ENCODE measurements around the gene IL1RL2.

The IL1RL2 gene

DNA sequence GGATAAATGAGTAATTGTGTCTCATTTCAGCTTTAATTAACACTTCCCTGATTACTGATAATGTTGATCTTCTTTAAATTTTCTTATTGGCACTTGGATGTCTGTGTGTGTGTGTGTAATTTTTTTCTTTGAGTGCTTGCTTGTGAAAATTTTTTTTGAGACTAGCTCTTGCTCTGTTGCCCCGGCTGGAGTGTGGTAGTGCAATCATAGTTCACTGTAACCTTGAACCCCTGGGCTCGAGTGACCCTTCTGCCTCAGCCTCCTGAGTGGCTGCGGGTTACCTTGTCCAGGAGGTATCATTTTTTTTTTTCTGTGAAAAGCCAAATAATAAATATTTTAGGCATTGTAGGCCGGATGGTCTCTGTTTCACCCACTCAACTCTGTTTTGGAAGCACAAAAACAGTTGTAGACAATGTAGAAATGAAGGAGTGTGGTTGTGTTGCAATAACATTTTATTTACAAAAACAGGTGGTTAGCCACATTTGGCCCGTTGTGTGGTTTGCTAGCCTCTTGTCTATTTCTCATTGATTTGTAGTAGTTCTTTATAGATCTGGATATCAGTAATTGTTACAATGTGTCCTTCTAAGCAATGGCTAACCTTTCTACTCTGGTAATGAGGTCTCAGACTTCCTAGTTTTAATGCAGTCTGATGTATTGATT, 7.9 kb downstream of the IL1RL2 start:
- no peak for DNase-seq (ENCODE audit: low read depth)

DNA sequence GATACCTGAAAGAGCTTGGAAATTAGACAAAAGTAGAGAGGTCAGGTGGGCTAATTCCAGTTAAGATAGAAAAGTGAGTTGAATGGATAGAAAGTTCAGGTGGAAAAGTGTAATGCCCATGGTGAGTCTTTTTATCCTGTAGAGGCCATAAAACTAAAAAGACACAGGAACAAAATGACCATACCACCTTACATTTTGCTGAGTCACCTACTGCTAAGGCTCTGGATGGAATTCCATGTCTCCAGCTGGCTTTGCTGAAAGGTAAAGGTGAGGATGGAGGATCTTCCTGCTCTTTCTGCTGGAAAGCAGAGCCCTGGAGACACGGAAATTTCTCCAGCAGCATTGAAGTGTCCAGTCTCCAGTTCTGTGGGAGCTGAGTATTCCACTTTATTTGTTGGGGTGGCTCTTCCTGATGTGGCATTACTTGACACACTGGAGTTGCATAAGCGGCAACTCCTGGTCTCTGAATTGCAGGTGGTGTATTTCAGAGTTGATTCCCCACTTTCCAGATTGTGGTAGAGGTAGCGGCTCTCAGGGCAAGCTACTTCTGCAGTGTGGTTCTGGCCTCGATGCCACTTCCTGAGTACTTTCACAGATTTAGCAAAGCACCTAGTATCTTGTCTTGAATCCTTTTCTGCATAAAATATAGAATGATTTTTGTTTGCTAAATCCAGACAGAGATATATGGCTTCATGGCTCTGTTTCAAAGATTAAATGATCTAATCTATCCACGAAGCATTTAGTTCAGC, 10.7 kb downstream of the IL1RL2 start:
- no peak for DNase-seq (ENCODE audit: low read depth)

DNA sequence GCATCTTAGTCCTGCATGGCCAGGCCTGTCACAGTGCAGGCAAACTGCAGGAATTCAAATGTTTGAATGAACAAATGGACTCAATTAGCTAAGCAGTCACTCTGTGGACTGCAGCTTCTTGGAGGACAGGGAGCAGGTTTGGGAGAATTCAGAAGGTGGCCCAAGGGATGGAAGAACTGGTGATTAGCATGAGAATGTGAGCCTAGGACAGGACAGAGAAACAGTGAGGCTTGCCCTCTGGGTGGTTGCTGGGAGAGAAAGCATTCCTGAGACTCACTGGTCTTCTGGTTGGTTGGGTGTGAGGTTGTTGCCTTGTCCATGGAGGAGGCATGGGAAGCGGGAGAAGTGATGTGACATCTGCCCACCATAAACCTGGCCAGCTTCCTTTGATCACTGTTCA, 13.7 kb downstream of the IL1RL2 start:
- no peak for DNase-seq (ENCODE audit: low read depth)

DNA sequence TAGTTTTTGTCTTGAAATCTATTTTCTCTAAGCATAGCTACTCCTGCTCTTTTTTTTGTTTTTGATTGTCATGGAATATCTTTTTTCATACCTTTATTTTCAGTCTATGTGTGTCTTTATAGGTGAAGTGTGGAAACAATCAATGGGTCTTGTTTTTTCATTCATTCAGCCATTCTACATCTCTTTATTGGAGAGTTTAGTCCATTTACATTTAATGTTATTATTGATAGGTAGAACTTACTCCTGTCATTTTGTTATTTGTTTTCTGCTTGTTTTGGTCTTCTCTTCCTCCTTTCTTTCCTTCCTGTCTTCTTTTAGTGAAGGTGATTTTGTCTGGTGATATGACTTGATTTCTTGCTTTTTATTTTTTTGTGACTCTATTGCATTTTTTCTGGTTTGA, 17.8 kb downstream of the IL1RL2 start:
- DNase-seq (ENCODE audit: low read depth), result no peak

DNA sequence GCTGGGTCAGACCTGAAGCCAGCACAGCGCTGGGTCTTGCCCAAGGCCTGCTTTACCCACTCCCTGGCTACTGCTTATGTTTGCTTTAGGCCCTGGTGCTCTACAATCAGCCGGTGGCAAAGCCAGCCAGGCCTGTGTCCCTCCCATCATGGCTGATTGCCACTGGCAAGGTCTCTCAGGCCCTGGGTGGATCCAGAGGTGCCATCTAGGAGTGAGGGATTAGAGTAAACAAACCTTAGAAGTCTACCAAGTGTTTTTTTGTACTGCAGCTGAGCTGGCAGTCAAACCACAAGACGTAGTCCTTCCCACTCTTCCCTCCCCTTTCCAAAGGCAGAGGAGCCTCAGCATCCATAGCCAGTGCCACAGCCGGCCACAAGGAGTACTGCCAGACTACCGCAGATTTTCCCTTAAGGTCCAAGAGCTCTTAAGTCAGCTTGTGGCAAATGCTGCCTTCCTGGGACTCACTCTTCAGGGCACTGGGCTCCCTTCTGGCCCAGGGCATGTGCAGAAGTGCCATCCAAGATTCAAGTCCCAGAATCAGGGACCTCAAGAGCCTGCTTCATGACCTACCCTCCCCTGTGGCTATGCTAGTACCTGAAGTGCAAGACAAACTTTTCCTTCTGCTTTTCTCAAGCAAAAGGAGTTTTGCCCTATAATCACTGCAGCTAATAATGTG, 20.0 kb downstream of the IL1RL2 start:
- no peak for DNase-seq (ENCODE audit: low read depth)

DNA sequence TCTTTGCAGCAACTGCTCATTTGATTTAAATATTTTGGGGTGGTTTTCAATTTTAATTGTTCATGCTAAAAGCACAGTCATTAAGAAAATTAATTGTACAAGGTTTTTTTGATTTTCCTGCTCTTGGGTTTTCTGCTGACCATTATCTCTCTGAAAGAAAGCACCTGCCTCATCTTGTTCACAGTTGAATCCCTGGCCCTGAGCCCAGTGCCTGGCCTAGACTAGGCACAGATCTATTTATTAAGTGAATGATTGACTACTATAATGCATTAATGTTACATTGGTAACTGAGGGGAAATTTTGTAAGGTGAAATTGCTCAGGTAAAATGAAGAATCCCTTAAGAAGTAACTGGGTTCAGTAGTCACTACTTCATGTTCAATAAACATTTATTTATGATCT, 22.0 kb downstream of the IL1RL2 start:
- no peak for DNase-seq (ENCODE audit: low read depth)

DNA sequence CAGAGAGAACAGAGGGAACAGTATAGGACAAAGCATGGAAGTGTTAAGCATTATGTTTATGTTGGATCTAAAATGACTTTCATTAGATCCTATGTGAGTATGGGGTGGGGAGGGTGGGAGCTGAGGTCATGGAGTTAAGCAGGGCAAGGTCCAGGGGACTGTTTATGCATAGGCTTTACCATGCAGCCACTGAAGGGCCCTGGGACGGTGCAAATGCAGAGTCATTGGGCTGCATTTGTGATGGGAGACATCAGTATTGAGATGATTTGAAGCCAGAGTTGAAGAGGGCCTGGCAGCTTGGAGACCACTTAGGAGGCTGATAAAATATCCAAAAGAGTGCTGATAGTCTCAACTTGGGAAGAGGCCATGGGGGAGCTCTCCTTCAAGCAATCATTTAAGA, 22.7 kb downstream of the IL1RL2 start:
- DNase-seq (ENCODE audit: low read depth), result no peak

DNA sequence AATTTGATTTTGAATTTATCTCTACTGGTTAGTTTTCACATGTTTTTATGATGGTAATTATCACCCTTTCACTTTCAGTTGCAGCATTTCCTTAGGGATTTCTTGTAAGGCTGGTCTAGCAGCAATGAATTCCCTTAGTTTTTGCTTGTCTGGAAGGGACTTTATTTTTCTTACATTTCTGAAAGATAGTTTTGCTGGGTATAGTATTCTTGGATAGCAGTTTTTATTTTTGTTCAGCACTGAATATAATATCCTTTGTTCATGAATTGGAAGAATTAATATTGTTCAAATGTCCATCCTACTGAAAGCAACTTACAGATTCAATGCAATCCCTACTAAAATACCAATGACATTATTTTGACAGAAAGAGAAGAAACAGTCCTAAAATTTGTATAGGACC, 30.2 kb downstream of the IL1RL2 start:
- DNase-seq (ENCODE audit: low read depth), result no peak

DNA sequence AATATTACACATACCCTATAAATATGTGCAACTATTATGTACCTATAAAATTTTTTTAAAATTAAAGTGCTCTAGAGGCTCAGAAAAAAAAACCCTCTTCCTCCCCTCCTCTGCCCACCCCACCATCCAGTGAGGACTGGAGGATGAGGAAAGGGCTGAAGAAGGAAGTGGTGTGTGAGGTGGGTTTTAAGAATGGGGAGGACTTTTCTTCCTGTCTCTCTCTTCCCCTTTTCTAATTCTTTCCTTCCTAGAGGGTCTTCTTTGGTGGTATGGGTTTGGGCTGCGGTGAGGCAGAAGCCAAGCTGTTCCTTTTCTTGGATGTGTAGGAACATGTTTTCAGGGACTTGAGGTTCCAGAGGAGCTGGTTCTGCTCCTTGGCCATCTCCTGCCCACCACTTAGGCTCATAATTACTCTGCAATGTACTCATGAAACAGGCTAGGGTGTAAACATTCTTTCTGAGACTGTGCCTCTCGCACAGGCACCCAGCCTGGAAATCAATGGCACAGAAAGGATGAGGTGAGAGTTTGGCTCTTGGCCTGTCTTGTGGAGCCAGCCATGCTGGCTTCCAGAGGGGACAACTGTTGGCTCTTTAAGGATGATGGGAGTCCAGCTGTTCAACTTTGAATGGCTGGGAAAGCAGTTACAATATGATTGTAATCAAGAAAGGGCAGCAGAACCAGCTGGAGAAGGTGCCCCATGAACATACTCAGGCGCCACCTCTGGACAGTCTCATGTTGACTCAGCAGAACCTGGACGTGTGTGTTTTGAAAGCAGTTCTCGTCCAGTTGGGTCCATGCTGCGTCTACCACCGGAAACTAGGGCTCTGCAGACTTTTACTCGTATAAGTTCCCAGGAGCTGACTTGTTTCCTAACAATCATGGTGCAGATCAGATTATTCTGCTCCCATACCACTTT, 38.3 kb downstream of the IL1RL2 start:
- DNase-seq (ENCODE audit: low read depth), result no peak

DNA sequence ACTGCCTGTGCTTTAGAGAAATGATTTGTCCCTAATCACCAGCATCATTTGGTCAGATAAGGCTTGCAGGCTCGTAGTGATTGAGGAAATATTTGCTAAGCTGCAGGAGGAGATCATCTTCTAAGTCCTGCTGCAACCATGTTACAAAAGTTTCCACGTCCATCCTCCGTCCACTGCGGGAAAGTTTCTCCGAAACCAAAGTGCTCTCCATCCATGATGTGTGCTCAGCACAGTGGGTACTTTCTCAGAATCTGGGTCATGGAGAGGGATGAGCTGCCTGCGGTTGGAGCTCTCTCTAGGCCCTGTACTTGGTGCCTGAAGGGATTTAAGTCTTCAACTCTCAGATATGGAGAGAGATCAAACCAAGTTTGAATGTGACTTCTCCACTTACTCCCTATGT, 39.3 kb downstream of the IL1RL2 start:
- DNase-seq (ENCODE audit: low read depth), result no peak

DNA sequence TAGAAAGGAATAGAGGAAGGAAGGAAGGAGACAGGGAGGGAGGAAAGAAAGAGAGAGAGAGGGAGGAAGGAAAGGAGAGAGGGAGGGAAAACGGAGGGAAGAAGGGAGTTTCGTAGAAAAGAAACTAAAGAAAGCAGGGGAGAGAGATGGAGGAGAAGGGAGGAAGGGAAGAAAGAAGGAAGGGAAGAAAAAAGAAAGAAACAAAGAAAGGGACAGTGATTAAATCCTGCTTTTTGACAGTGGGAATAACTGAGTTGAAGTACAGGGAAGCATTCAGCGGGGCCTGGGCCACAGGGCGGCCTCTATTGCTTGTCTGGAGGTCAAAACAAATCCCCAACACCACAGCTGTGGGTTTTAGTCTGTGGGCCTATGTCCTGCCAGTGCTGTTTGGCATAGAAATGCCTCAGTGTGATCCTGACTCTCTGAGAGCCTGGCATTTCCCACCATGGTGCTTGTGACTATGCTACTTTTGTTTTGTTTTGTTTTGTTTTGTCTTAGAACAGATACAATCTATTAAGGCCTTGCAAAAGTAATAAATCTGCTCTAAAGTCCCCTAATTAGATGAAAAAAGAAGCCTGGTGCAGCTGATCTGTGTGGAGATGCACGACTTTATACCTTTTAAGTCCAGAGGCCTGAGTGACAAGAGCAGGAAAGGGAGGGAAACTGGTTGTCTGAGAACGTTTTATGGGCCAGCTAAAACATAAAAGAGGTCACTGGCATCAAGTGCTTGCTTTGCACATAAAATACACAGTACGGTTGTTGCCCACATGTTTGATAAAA, 40.0 kb downstream of the IL1RL2 start:
- DNase-seq (ENCODE audit: low read depth), result no peak

DNA sequence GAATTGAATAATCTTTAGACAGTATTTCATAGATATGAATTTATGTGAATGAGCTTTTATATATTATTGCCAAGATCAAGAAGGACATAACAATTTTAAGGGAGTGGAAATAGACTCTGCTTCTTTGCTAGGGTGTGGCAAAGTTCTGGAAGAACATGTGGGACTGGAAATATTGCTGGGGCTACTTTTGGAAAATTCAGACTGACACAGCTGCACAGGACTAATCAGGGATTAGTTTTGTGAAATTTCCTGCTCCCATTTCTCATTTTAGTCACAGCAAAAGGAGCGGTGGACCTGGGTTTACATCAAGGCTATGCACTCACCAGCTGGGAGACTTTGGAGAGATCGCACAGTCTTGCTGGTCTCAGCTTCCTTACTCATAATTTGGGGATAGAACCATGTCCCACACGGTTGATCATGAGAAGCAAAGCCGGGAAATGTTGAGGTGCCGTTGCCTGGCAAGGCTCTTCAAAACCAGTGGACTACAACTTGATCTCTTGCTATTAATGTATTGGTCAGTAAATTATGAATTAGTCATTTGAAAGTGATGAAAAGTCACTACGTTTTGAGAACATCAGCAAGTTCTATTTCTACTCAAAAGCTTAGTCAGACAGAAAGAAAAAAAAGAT, 42.4 kb downstream of the IL1RL2 start:
- DNase-seq (ENCODE audit: low read depth), result no peak

DNA sequence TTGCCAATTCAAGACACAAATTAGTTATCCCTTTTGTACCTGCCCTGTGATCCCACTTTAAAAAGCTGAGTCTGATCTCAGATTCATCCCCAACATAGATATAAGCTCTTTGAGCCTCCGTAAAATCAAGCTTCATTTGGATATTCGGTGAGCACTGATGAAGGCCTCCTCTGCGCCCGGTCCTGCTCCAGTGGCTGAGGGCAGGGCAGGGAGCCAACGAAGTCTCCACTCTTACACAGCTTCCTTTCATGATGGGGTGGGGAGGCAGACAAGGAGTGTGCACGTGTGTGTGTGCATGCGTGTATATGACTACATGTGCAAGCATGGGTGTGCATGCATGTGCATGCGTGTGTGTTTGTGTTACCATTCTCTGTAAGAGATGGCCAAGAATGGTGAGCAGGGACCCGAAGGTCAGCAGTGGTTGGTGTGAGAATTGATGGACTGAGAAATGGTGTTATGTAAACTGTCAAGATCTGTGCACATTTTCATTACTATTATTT, 43.6 kb downstream of the IL1RL2 start:
- no peak for DNase-seq (ENCODE audit: low read depth)

DNA sequence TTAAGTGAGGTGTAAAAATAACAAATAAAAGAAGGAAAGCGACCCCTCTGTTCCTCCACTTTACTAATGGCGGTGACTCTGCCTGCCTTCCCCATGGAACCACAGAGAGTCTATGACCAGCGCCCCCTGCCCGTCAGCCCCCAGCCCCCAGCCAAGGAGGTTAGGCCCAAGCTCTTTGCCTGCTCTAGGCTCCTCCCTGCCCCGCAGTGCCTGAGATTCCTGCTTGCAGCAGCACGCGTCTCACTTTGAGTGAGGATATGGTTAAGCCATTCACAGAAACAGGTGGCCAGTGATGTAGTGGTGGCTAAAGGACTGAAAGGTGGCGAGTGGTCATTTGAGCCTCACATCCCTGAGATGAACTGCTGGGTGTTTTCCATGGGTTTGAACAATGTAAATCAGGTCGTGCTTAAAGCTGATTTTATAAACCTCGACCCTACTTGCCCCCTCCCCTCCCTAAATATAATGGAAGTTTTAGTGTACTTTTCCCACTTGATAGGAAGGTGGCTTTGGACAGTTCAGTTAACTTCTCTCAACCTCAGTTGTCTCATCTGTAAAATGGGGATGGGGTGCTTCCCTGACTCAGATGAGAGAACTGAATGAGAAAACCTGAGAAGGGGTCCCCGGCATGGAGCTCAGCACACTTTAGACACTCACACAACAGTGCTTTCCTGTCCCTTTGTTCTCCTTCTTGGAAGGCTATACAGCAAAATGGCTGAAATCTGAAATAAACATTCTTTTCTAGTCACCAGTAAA, 46.5 kb downstream of the IL1RL2 start:
- no peak for DNase-seq (ENCODE audit: low read depth)

DNA sequence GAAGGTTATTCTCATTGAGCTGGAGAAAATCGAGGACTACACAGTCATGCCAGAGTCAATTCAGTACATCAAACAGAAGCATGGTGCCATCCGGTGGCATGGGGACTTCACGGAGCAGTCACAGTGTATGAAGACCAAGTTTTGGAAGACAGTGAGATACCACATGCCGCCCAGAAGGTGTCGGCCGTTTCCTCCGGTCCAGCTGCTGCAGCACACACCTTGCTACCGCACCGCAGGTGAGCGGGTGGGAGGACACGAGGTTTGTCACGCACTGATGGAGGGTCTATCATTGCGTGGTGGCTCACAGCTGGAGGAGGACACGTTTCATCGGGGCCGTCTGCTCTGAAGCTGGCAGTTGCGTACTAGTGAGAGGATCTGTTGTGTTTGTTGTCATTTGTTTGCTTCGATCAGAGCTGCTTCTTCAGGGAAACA, 48.2 kb downstream of the IL1RL2 start:
- DNase-seq (ENCODE audit: low read depth), result no peak

DNA sequence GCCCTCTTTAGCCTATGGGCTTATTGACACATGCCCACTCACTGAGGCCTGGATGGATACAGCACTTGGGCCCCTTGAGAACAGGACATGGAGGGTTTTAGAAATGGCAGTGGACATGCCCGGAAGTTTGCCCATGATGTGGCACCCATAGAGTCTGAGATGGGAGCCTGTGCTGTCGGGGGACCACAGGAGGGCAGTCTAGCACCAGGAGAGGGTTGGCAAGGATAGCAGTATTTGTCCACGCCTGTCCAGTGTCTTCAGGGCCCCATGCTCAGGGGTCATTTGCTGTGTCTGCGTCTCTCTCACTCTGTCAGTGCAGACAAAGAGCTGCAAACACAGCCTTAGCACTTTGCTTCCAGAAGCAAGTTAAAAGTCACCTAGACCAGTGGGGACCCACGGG, 48.7 kb downstream of the IL1RL2 start:
- DNase-seq (ENCODE audit: low read depth), result no peak

DNA sequence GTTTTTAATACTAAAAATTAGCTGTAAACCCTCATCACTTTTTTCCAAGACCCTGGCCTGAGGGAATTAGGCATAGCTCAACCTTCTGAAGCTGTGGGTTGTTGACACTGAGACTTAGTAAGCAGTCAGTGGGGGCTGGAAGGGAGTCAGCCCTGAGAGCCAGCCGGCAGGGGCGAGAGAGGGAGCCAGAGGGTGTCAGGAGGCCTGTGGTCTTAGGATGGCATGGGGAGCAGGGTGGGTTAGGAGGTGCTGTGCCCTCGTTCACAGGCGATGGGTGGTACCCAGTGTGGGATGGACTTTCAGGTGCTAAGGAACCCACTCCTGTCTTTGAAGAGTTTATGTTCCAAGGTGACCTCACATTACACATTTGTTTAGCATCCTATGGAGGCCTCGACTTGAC, 49.3 kb downstream of the IL1RL2 start:
- no peak for DNase-seq (ENCODE audit: low read depth)

DNA sequence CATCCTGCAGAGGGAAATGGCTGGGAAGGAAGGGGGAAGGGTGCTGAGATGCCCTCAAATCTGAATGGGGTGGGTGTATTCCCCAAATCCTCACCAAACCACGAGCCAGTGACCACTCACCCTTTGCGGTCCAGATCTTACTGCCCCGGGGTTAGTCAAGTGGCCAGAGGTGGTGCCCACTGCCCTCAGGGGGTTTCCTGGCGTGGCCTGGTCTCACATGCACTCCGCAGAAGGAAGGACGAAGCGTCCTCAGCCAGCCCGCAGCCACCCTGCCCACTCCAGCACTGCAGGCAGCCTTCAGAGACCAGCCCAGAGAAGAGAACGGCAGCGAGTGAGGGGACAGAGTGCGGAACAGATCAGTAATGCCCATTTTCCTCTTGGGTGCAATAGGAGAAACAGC, 50.4 kb downstream of the IL1RL2 start:
- DNase-seq (ENCODE audit: low read depth), result no peak

DNA sequence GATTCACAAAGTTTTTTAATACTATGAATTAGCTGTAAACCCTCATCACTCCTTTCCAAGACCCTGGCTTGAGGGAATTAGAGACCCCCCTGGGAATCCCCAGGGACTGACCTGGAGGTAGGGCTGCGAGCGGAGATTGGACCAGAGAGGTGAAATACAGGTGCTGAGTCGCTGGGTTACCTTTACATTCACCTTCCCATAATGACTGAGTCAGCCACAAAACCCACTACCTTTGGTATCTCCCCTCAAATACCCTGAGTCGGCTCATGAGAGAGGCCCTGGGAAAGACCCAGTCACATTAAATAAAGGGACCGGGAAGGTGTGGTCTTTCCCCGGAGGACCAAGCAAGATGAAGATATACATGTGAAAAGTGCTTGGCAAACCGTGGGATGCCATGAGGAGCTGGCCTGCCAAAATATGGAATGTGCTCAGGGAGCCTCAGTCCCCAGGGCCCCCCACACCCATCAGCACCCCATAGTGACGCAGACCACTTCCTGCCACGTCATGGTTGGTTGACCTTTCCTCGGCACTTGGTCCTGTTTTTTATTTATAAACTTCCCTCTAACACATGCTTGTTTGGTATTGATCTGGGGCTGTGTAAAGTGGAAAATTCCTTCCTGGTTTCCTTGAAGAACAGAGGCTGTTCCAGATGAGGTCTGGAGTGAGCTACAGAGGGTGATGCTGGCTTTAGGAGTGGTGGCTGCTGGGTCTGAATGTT, 51.4 kb downstream of the IL1RL2 start:
- no peak for DNase-seq (ENCODE audit: low read depth)

Data from activated gamma-delta T cell treated with anti-CD3 and anti-CD28 coated beads, Interleukin-2, amount 50 U/mL, for 16 hours (primary cell).